CD14-positive monocyte (primary cell): ENCODE data around the gene THSD4. TPM values are rescaled to one million over a fixed set of nuclear protein-coding genes. Genes with fewer than 3 reads are reported as not detected.

ENCODE experiments used
- DNase-seq, 3 donors: peaks; one replicate each; pipeline ENCODE4 v3.0.0-alpha.2; 2011 to 2022
- H2AFZ ChIP-seq: 2 replicates; pipeline ENCODE4 v1.6.0; 2012; ENCODE audit warnings: mild to moderate bottlenecking, low read depth, low read length, inconsistent platforms; ENCODE audit not compliant: insufficient read depth, poor library complexity, severe bottlenecking
- H3K27ac ChIP-seq, 2 donors: 1 replicate in 1 of 2; 2 replicates in 1 of 2; pipeline ENCODE4 v1.5.1; 2012 to 2013; ENCODE audit warnings: low read length in 2 of 2, control low read depth in 1 of 2, inconsistent platforms in 1 of 2, low read depth in 1 of 2, mild to moderate bottlenecking in 1 of 2
- H3K27me3 ChIP-seq, 2 donors: one replicate each; pipeline versions ENCODE4 v1.6.0 to v1.6.1; 2011 to 2013; ENCODE audit warnings: low read length in 2 of 2; ENCODE audit not compliant: control insufficient read depth in 2 of 2, insufficient read depth in 2 of 2
- H3K36me3 ChIP-seq, 2 donors: replicated peaks in 1 of 2; 1 replicate in 1 of 2; 2 replicates in 1 of 2; pipeline versions ENCODE4 v1.5.1 to v1.6.1; 2012 to 2013; ENCODE audit warnings: low read length in 2 of 2, control low read depth in 1 of 2, inconsistent platforms in 1 of 2, mild to moderate bottlenecking in 1 of 2; ENCODE audit not compliant: insufficient read depth in 2 of 2, control insufficient read depth in 1 of 2
- H3K4me1 ChIP-seq, 2 donors: 1 replicate in 1 of 2; 2 replicates in 1 of 2; pipeline versions ENCODE4 v1.5.1 to v1.6.1; 2012 to 2013; ENCODE audit warnings: low read length in 2 of 2, control low read depth in 1 of 2, inconsistent platforms in 1 of 2, mild to moderate bottlenecking in 1 of 2, moderate library complexity in 1 of 2; ENCODE audit not compliant: insufficient read depth in 2 of 2, control insufficient read depth in 1 of 2
- H3K4me2 ChIP-seq: replicated peaks from 2 replicates; pipeline ENCODE3; 2012; ENCODE audit warnings: low read length, moderate library complexity, mild to moderate bottlenecking; ENCODE audit not compliant: poor library complexity, severe bottlenecking; ENCODE audit errors: extremely low read depth
- H3K4me3 ChIP-seq, 3 experiments: fragments of 200-600 bp in 1 of 3; sonication (generic) in 1 of 3; replicated peaks in 1 of 3; 1 replicate in 2 of 3; 2 replicates in 1 of 3; pipeline ENCODE4 v1.5.1; 2011 to 2013; ENCODE audit warnings: low read length in 3 of 3, mild to moderate bottlenecking in 3 of 3, control low read depth in 2 of 3, low read depth in 2 of 3, inconsistent platforms in 1 of 3, moderate library complexity in 1 of 3
- H3K79me2 ChIP-seq: 2 replicates; pipeline ENCODE4 v1.6.0; 2012; ENCODE audit warnings: mild to moderate bottlenecking, control low read depth, inconsistent platforms, low read length, moderate library complexity; ENCODE audit not compliant: insufficient read depth
- H3K9ac ChIP-seq: 2 replicates; pipeline ENCODE4 v1.6.0; 2017; ENCODE audit warnings: low read length, mild to moderate bottlenecking; ENCODE audit not compliant: insufficient read depth, poor library complexity, severe bottlenecking
- H3K9me3 ChIP-seq, 2 donors: replicated peaks in 1 of 2; 1 replicate in 1 of 2; 2 replicates in 1 of 2; pipeline versions ENCODE4 v1.5.1 to v1.6.1; 2012 to 2013; ENCODE audit warnings: low read length in 2 of 2, control low read depth in 1 of 2; ENCODE audit not compliant: control insufficient read depth in 1 of 2, insufficient read depth in 1 of 2
- H4K20me1 ChIP-seq: 2 replicates; pipeline ENCODE4 v1.6.0; 2012; ENCODE audit warnings: mild to moderate bottlenecking, low read length, control low read depth, moderate library complexity; ENCODE audit not compliant: insufficient read depth
- H3K27ac Mint-ChIP-seq, 7 donors: one replicate each; pipeline ENCODE4 v1.8.0; 2020; ENCODE audit warnings: mild to moderate bottlenecking in 7 of 7, mixed read lengths in 7 of 7, moderate library complexity in 6 of 7, inconsistent platforms in 2 of 7
- H3K27me3 Mint-ChIP-seq, 3 donors: one replicate each; pipeline ENCODE4 v1.8.0; 2021 to 2022; ENCODE audit warnings: low read depth in 3 of 3, mild to moderate bottlenecking in 3 of 3, mixed read lengths in 3 of 3, moderate library complexity in 3 of 3, inconsistent platforms in 1 of 3
- H3K36me3 Mint-ChIP-seq, 2 donors: one replicate each; pipeline ENCODE4 v1.8.0; 2020; ENCODE audit warnings: mixed read lengths in 2 of 2, inconsistent platforms in 1 of 2, mild to moderate bottlenecking in 1 of 2
- H3K4me1 Mint-ChIP-seq: one replicate; pipeline ENCODE4 v1.8.0; 2020; ENCODE audit warnings: mild to moderate bottlenecking, mixed read lengths
- H3K4me3 Mint-ChIP-seq, 2 donors: one replicate each; pipeline ENCODE4 v1.8.0; 2020; ENCODE audit warnings: mild to moderate bottlenecking in 2 of 2, mixed read lengths in 2 of 2, moderate library complexity in 1 of 2
- H3K9me3 Mint-ChIP-seq, 7 donors: one replicate each; pipeline ENCODE4 v1.8.0; 2020 to 2022; ENCODE audit warnings: mixed read lengths in 7 of 7, mild to moderate bottlenecking in 6 of 7, moderate library complexity in 6 of 7, inconsistent platforms in 2 of 7
- WGBS: methylation state at CpG from one replicate; pipeline ENCODE4 v1.1.5; 2013; ENCODE audit warnings: missing lambda C conversion rate; ENCODE audit not compliant: insufficient coverage; 5-methylcytosine and 5-hydroxymethylcytosine counted together
- intact Hi-C, 2 donors: fragments of 100-400 bp; cut with micrococcal nuclease; formaldehyde crosslinking; loops; one replicate each; pipeline versions ENCODE4 v1.15.0 to v1.15.1; 2023
- polyA plus RNA-seq, 3 donors: library from polyadenylated mRNA; depleted of rRNA in 1 of 3; unstranded in 2 of 3; stranded (reverse) in 1 of 3; fragments of 300-500 nt in 2 of 3; fragments of >200 nt in 1 of 3; fragmentation: Illumina TruSeq in 2 of 3; gene quantifications; 1 replicate in 2 of 3; 2 replicates in 1 of 3; pipeline ENCODE4 v1.2.3, GENCODE V29; 2012 to 2021
- TF ChIP-seq, protein P1 (sequence below): fragments of 200-600 bp; IDR thresholded peaks from one replicate; pipeline ENCODE4 v1.8.0; 2022; ENCODE audit warnings: antibody characterized with exemption, mild to moderate bottlenecking

THSD4 gene
- polyA plus RNA-seq, 3 donors, result not detected

DNA sequence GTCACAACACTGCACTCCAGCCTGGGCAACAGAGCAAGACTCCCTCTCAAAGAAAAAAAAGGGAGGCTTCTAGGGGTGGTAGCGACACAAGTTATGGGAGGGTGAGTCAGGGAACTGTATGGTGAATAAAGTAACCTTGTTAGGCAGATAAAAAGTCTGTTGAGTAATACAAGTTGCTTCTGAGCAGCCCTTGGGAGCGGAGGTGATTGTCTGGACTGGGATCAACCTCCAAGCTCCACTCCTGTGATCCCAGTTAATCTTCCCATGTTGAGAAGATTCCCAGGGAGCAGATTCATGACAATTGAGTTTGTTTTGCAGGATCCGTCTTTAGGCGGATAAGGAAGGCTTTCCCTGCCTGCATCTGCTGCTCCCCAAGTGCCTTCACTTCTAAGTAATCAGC is 335.9 kb downstream of the THSD4 start:
- WGBS, result no CpG with 5 or more reads among the region's 4 CpGs
- H3K9me3 ChIP-seq, result no peaks in the 10 kb centered on the region
- no peak overlapping the region for H3K27ac ChIP-seq
- H3K4me3 ChIP-seq, result no peak overlapping the region
- no peaks in the 10 kb centered on the region for H4K20me1 ChIP-seq
- H3K9me3 Mint-ChIP-seq, result no peaks in the 10 kb centered on the region
- H3K4me1 ChIP-seq, result no peaks in the 10 kb centered on the region
- H2AFZ ChIP-seq, result no peak overlapping the region
- H3K36me3 ChIP-seq, result no peaks in the 10 kb centered on the region
- peaks cover 0 to 2% of the 10 kb centered on the region in 2 donors for H3K27me3 ChIP-seq
- intact Hi-C loops, result no loop called here
- peaks cover 9 to 24% (median 10%) of the 10 kb centered on the region in 3 donors for H3K27me3 Mint-ChIP-seq
- H3K4me1 Mint-ChIP-seq, result no peaks in the 10 kb centered on the region
- no peak overlapping the region for H3K9ac ChIP-seq
- no peak for DNase-seq
- no peaks in the 10 kb centered on the region for H3K36me3 Mint-ChIP-seq
- H3K4me2 ChIP-seq, result no peak overlapping the region
- no peak overlapping the region for H3K4me3 Mint-ChIP-seq
- H3K79me2 ChIP-seq, result no peaks in the 10 kb centered on the region
- no peak overlapping the region for H3K27ac Mint-ChIP-seq
- TF ChIP-seq, protein P1, sequence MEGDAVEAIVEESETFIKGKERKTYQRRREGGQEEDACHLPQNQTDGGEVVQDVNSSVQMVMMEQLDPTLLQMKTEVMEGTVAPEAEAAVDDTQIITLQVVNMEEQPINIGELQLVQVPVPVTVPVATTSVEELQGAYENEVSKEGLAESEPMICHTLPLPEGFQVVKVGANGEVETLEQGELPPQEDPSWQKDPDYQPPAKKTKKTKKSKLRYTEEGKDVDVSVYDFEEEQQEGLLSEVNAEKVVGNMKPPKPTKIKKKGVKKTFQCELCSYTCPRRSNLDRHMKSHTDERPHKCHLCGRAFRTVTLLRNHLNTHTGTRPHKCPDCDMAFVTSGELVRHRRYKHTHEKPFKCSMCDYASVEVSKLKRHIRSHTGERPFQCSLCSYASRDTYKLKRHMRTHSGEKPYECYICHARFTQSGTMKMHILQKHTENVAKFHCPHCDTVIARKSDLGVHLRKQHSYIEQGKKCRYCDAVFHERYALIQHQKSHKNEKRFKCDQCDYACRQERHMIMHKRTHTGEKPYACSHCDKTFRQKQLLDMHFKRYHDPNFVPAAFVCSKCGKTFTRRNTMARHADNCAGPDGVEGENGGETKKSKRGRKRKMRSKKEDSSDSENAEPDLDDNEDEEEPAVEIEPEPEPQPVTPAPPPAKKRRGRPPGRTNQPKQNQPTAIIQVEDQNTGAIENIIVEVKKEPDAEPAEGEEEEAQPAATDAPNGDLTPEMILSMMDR, result no peak

DNA sequence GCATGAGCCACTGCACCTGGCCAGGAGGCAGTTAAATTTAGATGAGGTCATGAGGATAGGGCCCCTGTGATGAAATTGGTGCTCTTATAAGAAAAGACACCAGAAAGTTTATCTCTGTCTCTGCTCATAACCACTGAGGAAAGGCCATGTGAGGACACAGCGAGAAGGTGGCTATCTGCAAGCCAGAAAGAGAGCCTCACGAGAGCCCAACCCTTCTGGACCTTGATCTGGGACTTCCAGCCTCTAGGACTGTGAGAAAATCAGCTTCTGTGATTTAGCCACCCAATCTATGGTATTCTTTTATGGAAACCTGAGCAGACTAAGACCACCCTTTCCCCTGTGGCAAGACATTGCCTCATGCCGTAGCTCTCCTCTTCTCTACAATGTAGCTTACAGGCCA is 337.6 kb downstream of the THSD4 start:
- no peak overlapping the region for H3K4me2 ChIP-seq
- no peak overlapping the region for H3K27ac ChIP-seq
- DNase-seq, result no peak
- H3K4me3 ChIP-seq, result no peak overlapping the region
- H3K79me2 ChIP-seq, result no peaks in the 10 kb centered on the region
- peaks cover 0 to 4% of the 10 kb centered on the region in 2 donors for H3K27me3 ChIP-seq
- no peaks in the 10 kb centered on the region for H3K4me1 Mint-ChIP-seq
- no peak overlapping the region for H2AFZ ChIP-seq
- no peak overlapping the region for H3K9ac ChIP-seq
- H3K27ac Mint-ChIP-seq, result no peak overlapping the region
- no peaks in the 10 kb centered on the region for H3K36me3 Mint-ChIP-seq
- TF ChIP-seq, protein P1, result no peak
- no peak overlapping the region for H3K4me3 Mint-ChIP-seq
- H4K20me1 ChIP-seq, result no peaks in the 10 kb centered on the region
- H3K4me1 ChIP-seq, result no peaks in the 10 kb centered on the region
- WGBS, result 83% methylated on average over 3 of the region's 3 CpGs
- no peaks in the 10 kb centered on the region for H3K9me3 ChIP-seq
- no peaks in the 10 kb centered on the region for H3K9me3 Mint-ChIP-seq
- peaks cover 6 to 17% (median 10%) of the 10 kb centered on the region in 3 donors for H3K27me3 Mint-ChIP-seq
- intact Hi-C loops, result no loop called here
- no peaks in the 10 kb centered on the region for H3K36me3 ChIP-seq
